Smooth muscle cell (in vitro differentiated cells): ENCODE measurements around the gene TECR. TPM values are rescaled to one million over a fixed set of nuclear protein-coding genes. Genes with fewer than 3 reads are reported as not detected.
"Not testable (repeated sequence)": the region's sequence is repeated elsewhere in the genome, so short reads cannot be mapped to it uniquely, and the experiment has no call there.

Experiments used
- DNase-seq: peaks from one replicate; lab custom pipeline; 2025; ENCODE audit not compliant: unreplicated experiment; lab: John Stamatoyannopoulos, UW
- H2AFZ ChIP-seq: fragments of 200-600 bp; sonication (generic); 2 replicates; pipeline ENCODE4 v1.6.0; 2016; ENCODE audit warnings: antibody characterized with exemption, low read depth, mild to moderate bottlenecking
- H3F3A ChIP-seq: fragments of 200-600 bp; sonication (generic); 2 replicates; pipeline ENCODE4 v1.6.0; 2017; ENCODE audit warnings: antibody characterized with exemption, low read depth
- H3K27ac ChIP-seq: fragments of 200-600 bp; sonication (generic); 2 replicates; pipeline ENCODE4 v1.5.1; 2016; ENCODE audit warnings: low read depth, mild to moderate bottlenecking
- H3K27me3 ChIP-seq: fragments of 200-600 bp; sonication (generic); 2 replicates; pipeline ENCODE4 v1.6.1; 2016; ENCODE audit warnings: low read depth, mild to moderate bottlenecking
- H3K36me3 ChIP-seq: fragments of 200-600 bp; sonication (generic); 2 replicates; pipeline ENCODE4 v1.5.1; 2016; ENCODE audit warnings: low read depth
- H3K4me1 ChIP-seq: fragments of 200-600 bp; sonication (generic); 2 replicates; pipeline ENCODE4 v1.5.1; 2016; ENCODE audit warnings: low read depth
- H3K4me2 ChIP-seq: fragments of 200-600 bp; sonication (generic); 2 replicates; pipeline ENCODE4 v1.6.0; 2016; ENCODE audit warnings: mild to moderate bottlenecking
- H3K4me3 ChIP-seq: fragments of 200-600 bp; sonication (generic); 2 replicates; pipeline ENCODE4 v1.5.1; 2016; ENCODE audit warnings: mild to moderate bottlenecking
- H3K79me2 ChIP-seq: fragments of 200-600 bp; sonication (generic); 2 replicates; pipeline ENCODE4 v1.6.0; 2016; ENCODE audit warnings: low read depth, mild to moderate bottlenecking
- H3K9ac ChIP-seq: fragments of 200-600 bp; sonication (generic); 2 replicates; pipeline ENCODE4 v1.6.0; 2016; ENCODE audit warnings: low read depth
- H3K9me3 ChIP-seq: fragments of 200-600 bp; sonication (generic); replicated peaks from 2 replicates; pipeline ENCODE4 v1.5.1; 2016; ENCODE audit warnings: low read depth
- H4K20me1 ChIP-seq: fragments of 200-600 bp; sonication (generic); 2 replicates; pipeline ENCODE4 v1.6.0; 2016; ENCODE audit warnings: low read depth
- WGBS: methylation state at CpG from one replicate; pipeline ENCODE4 v1.1.7; 2016; ENCODE audit warnings: low lambda C conversion rate; 5-methylcytosine and 5-hydroxymethylcytosine counted together
- polyA plus RNA-seq: library from polyadenylated mRNA; unstranded; fragments of >200 nt; fragmentation: Nextera tagmentation; extraction: Ambion mirVana; gene quantifications from 2 replicates; pipeline ENCODE4 v1.2.1, GENCODE V29; 2016
- total RNA-seq: library from RNA; depleted of rRNA; stranded (reverse); fragments of >200 nt; gene quantifications from 2 replicates; pipeline ENCODE4 v1.2.3, GENCODE V29; 2014
- TF ChIP-seq, protein P1 (sequence below): fragments of 200-600 bp; sonication (generic); IDR thresholded peaks from 2 replicates; pipeline ENCODE4 v1.5.1; 2017; ENCODE audit warnings: borderline replicate concordance, mild to moderate bottlenecking, antibody characterized with exemption; ENCODE audit not compliant: insufficient read depth, poor library complexity, severe bottlenecking

The TECR gene
- total and polyA plus RNA-seq, 2 experiments from 2014 or later, result 86.1 to 216 TPM

DNA sequence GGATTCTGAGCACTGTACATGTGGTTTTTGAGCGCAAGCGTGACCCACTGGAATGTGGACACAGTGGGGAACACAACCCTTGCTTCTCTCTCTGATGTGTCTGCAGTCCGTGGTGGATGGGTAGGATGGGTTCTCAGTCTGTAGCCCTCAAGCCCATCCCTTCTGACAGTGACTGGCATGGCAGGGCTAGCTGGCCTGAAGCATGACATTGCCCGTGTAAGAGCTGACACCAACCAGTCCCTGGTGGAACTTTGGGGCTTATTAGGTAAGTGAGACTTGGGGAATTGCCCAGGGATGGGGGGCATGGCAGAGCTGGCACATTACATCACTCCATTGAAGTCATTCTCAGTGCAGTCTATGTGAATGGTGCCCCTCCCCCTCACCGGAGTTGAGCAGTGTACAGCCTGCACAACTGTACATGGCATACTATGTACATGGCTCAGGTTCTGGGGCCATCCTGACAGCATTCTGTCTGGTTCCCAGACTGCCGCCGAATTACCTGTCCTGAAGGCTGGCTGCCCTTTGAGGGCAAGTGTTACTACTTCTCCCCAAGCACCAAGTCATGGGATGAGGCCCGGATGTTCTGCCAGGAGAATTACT, 70.3 kb downstream of the TECR start:
- Histone ChIP-seq H3K4me3 (no peak overlapping the region), H3K4me1 (no peaks in the 10 kb centered on the region), H3K9ac (no peak overlapping the region), H3K27ac (no peak overlapping the region), H3K4me2 (no peak overlapping the region), H3F3A (no peaks in the 10 kb centered on the region), H3K36me3 (no peaks in the 10 kb centered on the region), H3K9me3 (no peaks in the 10 kb centered on the region), H2AFZ (no peak overlapping the region), H4K20me1 (no peaks in the 10 kb centered on the region), H3K79me2 (no peaks in the 10 kb centered on the region), H3K27me3 (no peaks in the 10 kb centered on the region)
- DNase-seq, result no peak
- WGBS, result 78% methylated on average over 8 of the region's 8 CpGs
- TF ChIP-seq, protein P1, sequence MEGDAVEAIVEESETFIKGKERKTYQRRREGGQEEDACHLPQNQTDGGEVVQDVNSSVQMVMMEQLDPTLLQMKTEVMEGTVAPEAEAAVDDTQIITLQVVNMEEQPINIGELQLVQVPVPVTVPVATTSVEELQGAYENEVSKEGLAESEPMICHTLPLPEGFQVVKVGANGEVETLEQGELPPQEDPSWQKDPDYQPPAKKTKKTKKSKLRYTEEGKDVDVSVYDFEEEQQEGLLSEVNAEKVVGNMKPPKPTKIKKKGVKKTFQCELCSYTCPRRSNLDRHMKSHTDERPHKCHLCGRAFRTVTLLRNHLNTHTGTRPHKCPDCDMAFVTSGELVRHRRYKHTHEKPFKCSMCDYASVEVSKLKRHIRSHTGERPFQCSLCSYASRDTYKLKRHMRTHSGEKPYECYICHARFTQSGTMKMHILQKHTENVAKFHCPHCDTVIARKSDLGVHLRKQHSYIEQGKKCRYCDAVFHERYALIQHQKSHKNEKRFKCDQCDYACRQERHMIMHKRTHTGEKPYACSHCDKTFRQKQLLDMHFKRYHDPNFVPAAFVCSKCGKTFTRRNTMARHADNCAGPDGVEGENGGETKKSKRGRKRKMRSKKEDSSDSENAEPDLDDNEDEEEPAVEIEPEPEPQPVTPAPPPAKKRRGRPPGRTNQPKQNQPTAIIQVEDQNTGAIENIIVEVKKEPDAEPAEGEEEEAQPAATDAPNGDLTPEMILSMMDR, result no peak

DNA sequence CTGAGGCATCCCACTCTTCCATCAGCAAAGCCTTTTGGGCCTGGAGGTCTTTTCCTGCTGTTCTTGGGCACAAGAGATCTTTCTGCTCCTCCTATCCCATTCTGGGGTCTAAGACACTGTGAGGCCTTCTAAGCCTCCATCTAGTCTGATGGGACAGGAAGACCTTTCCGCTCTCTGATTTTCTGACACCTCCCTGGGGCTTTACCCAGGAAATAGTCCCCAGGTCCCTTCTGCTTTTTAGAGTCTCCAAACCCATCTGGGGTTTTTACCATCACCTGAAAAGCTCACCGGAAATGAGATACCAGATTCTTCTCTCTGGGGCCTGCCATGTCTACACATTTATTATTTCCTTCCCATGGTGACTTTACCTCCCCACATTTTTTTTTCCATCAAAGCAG, 74.6 kb downstream of the TECR start:
- Histone ChIP-seq H3K4me2 (no peak overlapping the region), H3F3A (no peaks in the 10 kb centered on the region), H3K9me3 (no peaks in the 10 kb centered on the region), H3K4me1 (no peaks in the 10 kb centered on the region), H3K79me2 (no peaks in the 10 kb centered on the region), H4K20me1 (no peaks in the 10 kb centered on the region), H3K9ac (no peak overlapping the region), H3K27ac (no peak overlapping the region), H3K36me3 (no peaks in the 10 kb centered on the region), H3K27me3 (no peaks in the 10 kb centered on the region), H2AFZ (no peak overlapping the region), H3K4me3 (no peak overlapping the region)
- DNase-seq, result no peak
- TF ChIP-seq, protein P1, result no peak
- WGBS, result 87% methylated on average over 2 of the region's 2 CpGs

DNA sequence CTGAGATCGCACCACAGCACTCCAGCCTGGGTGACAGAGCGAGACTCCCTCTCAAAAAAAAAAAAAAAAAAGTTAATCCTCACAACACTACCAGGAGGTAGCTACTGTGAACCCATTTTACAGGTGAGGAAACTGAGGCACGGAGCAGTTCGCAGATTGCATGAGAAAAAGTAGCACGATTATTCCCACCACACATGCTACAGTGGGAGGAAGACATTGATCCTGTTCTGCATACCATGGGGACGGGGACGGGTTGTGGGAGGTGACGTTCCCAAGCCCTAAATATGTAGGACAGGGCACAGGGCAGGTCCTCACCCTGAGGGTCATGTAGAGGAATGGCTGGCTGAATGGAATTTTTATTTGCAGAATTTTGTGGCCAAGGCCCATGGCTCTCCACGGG, 77.2 kb downstream of the TECR start:
- WGBS, result 69% methylated on average over 9 of the region's 9 CpGs
- TF ChIP-seq, protein P1, result no peak

DNA sequence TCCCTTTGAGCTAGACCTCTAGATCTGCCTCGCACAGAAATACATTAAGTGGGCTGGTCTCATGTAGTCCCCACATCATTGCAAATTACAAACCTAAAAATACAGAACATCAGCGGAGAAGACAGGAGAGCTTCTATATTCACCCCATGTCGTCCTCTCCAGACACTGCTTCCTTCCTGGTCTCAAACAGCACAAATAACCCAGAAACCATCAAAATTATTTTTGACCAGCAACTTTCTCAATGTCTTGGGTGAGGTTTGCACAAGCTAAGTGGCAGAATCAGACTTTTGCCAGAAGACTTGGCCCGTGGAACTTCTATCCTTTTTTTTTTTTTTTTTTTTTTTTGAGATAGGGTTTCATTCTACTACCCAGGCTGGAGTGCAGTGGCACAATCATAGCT, 81.7 kb downstream of the TECR start:
- no peak for DNase-seq
- H3K4me2 ChIP-seq, result no peak overlapping the region
- H3K27me3 ChIP-seq, result no peaks in the 10 kb centered on the region
- no peaks in the 10 kb centered on the region for H3K36me3 ChIP-seq
- no peaks in the 10 kb centered on the region for H3K4me1 ChIP-seq
- H3K27ac ChIP-seq, result no peak overlapping the region
- TF ChIP-seq, protein P1, result no peak
- no peak overlapping the region for H3K9ac ChIP-seq
- no peaks in the 10 kb centered on the region for H3K79me2 ChIP-seq
- H3K9me3 ChIP-seq, result no peaks in the 10 kb centered on the region
- H3F3A ChIP-seq, result no peaks in the 10 kb centered on the region
- 71% methylated on average over 4 of the region's 4 CpGs for WGBS
- no peak overlapping the region for H2AFZ ChIP-seq
- no peaks in the 10 kb centered on the region for H4K20me1 ChIP-seq
- H3K4me3 ChIP-seq, result no peak overlapping the region

More for the DNA sequence above, 77.2 kb downstream of the TECR start:
- Histone ChIP-seq H3F3A (no peaks in the 10 kb centered on the region), H3K79me2 (no peaks in the 10 kb centered on the region), H3K4me3 (no peak overlapping the region), H2AFZ (no peak overlapping the region), H3K27ac (no peak overlapping the region), H3K27me3 (no peaks in the 10 kb centered on the region), H3K4me1 (no peaks in the 10 kb centered on the region), H3K9ac (no peak overlapping the region), H3K36me3 (no peaks in the 10 kb centered on the region), H3K9me3 (no peaks in the 10 kb centered on the region), H3K4me2 (no peak overlapping the region), H4K20me1 (no peaks in the 10 kb centered on the region)
- no peak for DNase-seq

DNA sequence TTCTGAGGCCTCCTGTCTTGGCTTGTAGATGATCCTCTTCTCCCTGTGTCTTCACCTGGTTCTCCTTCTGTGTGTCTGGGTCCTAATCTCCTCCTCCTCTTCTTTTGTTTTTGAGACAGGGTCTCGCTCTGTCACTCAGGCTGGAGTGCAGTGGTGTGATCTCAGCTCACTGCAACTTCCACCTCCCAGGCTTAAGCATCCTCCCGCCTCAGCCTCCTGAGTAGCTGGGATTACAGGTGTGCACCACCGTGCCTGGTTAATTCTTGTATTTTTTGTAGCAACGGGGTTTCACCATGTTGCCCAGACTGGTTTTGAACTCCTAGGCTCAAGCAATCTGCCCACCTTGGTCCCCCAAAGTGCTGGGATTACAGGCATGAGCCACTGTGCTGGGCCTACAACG, 82.8 kb downstream of the TECR start:
- not testable (repeated sequence) for H3K9me3 ChIP-seq, H3K9ac ChIP-seq, DNase-seq, H3K4me3 ChIP-seq, H3F3A ChIP-seq, H2AFZ ChIP-seq, H3K27ac ChIP-seq, H3K4me2 ChIP-seq, H3K4me1 ChIP-seq, H4K20me1 ChIP-seq, H3K36me3 ChIP-seq, H3K79me2 ChIP-seq, H3K27me3 ChIP-seq
- 72% methylated on average over 5 of the region's 5 CpGs for WGBS
